Keratinocyte (primary cell): ENCODE data around the gene PXDC1. TPM values are rescaled to one million over a fixed set of nuclear protein-coding genes. Genes with fewer than 3 reads are reported as not detected.

Experiments used
- DNase-seq: peaks from one replicate; pipeline ENCODE4 v3.0.0-alpha.2; 2011; ENCODE audit warnings: low read depth, missing footprints, low spot score
- FAIRE-seq: peaks from 2 replicates; lab custom pipeline; 2011; peaks lifted over from hg19 to GRCh38; lab: Jason Lieb, UNC
- H2AFZ ChIP-seq: 2 replicates; pipeline ENCODE4 v1.6.0; 2012; ENCODE audit warnings: low read length, control low read depth, inconsistent platforms; ENCODE audit not compliant: control insufficient read depth
- H3K27ac ChIP-seq: 2 replicates; pipeline ENCODE4 v1.5.1; 2011; ENCODE audit warnings: low read length; ENCODE audit not compliant: control insufficient read depth, insufficient read depth
- H3K27me3 ChIP-seq: 3 replicates; pipeline ENCODE4 v1.6.0; 2011; ENCODE audit warnings: low read length; ENCODE audit not compliant: control insufficient read depth, insufficient read depth; ENCODE audit errors: extremely low read depth
- H3K36me3 ChIP-seq, 2 experiments: 2 replicates in 1 of 2; 3 replicates in 1 of 2; pipeline ENCODE4 v1.5.1; 2011; ENCODE audit warnings: low read length in 2 of 2, mild to moderate bottlenecking in 1 of 2; ENCODE audit not compliant: control insufficient read depth in 2 of 2, insufficient read depth in 2 of 2; ENCODE audit errors: extremely low read depth in 1 of 2
- H3K4me1 ChIP-seq: 3 replicates; pipeline ENCODE4 v1.5.1; 2011; ENCODE audit warnings: low read length; ENCODE audit not compliant: control insufficient read depth, insufficient read depth; ENCODE audit errors: extremely low read depth
- H3K4me2 ChIP-seq: 3 replicates; pipeline ENCODE4 v1.6.0; 2011; ENCODE audit warnings: low read depth, low read length; ENCODE audit not compliant: control insufficient read depth, insufficient read depth; ENCODE audit errors: extremely low read depth
- H3K4me3 ChIP-seq, 3 experiments: fragments of 200-600 bp in 1 of 3; sonication (generic) in 1 of 3; 2 replicates in 2 of 3; 3 replicates in 1 of 3; pipeline ENCODE4 v1.5.1; 2011 to 2016; ENCODE audit warnings: low read length in 3 of 3, mild to moderate bottlenecking in 3 of 3, control low read depth in 2 of 3, inconsistent platforms in 1 of 3, low read depth in 1 of 3, mixed read lengths in 1 of 3, mixed run types in 1 of 3, moderate library complexity in 1 of 3; ENCODE audit not compliant: control insufficient read depth in 2 of 3, insufficient read depth in 2 of 3; ENCODE audit errors: extremely low read depth in 1 of 3
- H3K79me2 ChIP-seq: 2 replicates; pipeline ENCODE4 v1.6.0; 2012; ENCODE audit warnings: low read length; ENCODE audit not compliant: control insufficient read depth, insufficient read depth
- H3K9ac ChIP-seq: 3 replicates; pipeline ENCODE4 v1.6.0; 2011; ENCODE audit warnings: low read length; ENCODE audit not compliant: control insufficient read depth, insufficient read depth; ENCODE audit errors: extremely low read depth
- H3K9me1 ChIP-seq: 3 replicates; pipeline ENCODE4 v1.6.0; 2011; ENCODE audit warnings: low read length; ENCODE audit not compliant: control insufficient read depth, insufficient read depth; ENCODE audit errors: extremely low read depth
- H3K9me3 ChIP-seq: 2 replicates; pipeline ENCODE4 v1.5.1; 2012; ENCODE audit warnings: low read depth, low read length; ENCODE audit not compliant: control insufficient read depth
- H4K20me1 ChIP-seq: 3 replicates; pipeline ENCODE4 v1.6.0; 2011; ENCODE audit warnings: low read length; ENCODE audit not compliant: control insufficient read depth, insufficient read depth; ENCODE audit errors: extremely low read depth
- CTCF ChIP-seq, 3 experiments: IDR thresholded peaks in 1 of 3; conservative IDR thresholded peaks in 1 of 3; optimal IDR thresholded peaks in 1 of 3; 2 replicates in 2 of 3; 3 replicates in 1 of 3; pipeline versions ENCODE3 to v1.5.1; 2011; ENCODE audit warnings: low read length in 3 of 3, mild to moderate bottlenecking in 3 of 3, moderate library complexity in 2 of 3, control low read depth in 1 of 3, inconsistent platforms in 1 of 3; ENCODE audit not compliant: insufficient read depth in 2 of 3; ENCODE audit errors: extremely low read depth in 1 of 3
- EZH2 ChIP-seq: IDR thresholded peaks from one replicate; pipeline ENCODE4 v1.6.1; 2012; ENCODE audit warnings: inconsistent platforms, mild to moderate bottlenecking, low read length, moderate library complexity
- dilution Hi-C: fragments of 300-500 bp; cut with MboI; formaldehyde crosslinking; loops from one replicate; pipeline ENCODE4 v1.7.0; 2020; ENCODE audit warnings: low sequenced_read_pairs; ENCODE audit not compliant: extremely low pct_ligation_motif_present
- polyA minus RNA-seq, 3 experiments: library from RNA; depleted of rRNA, polyadenylated mRNA; stranded (reverse); fragments of >200 nt; gene quantifications; 1 replicate in 1 of 3; 2 replicates in 1 of 3; 3 replicates in 1 of 3; pipeline ENCODE4 v1.2.3, GENCODE V29; 2011
- polyA plus RNA-seq, 5 experiments: library from polyadenylated mRNA; depleted of rRNA in 3 of 5; stranded (reverse) in 3 of 5; stranded (forward) in 1 of 5; unstranded in 1 of 5; fragments of >200 nt; gene quantifications; 1 replicate in 1 of 5; 2 replicates in 3 of 5; 3 replicates in 1 of 5; pipeline versions ENCODE4 v1.2.1 to v1.2.3, GENCODE V29; 2011 to 2012; ENCODE audit warnings: missing spikeins in 2 of 5, low read depth in 1 of 5, low replicate concordance in 1 of 5

PXDC1 gene
- polyA plus RNA-seq (17.1 to 23.4 TPM (median 17.5 TPM) in 3 replicates), polyA minus RNA-seq (11.8 to 28.5 TPM (median 18.3 TPM) in 3 replicates)
- 26.4 TPM for polyA plus RNA-seq (2011; ENCODE audit: low read depth)
- 17.3 and 23.6 TPM in 2 replicates for polyA plus RNA-seq (2011; cell fraction: cytosol; rRNA removed)
- polyA plus RNA-seq (2011; cell fraction: nucleus; rRNA removed): 18.9 and 26.2 TPM in 2 replicates
- polyA plus RNA-seq (2012; ENCODE audit: low replicate concordance): 32.2 and 58.3 TPM in 2 replicates
- 23.2 TPM for polyA minus RNA-seq (2011; cell fraction: cytosol; rRNA and poly(A)+ RNA removed)
- 13.0 and 14.0 TPM in 2 replicates for polyA minus RNA-seq (2011; cell fraction: nucleus; rRNA and poly(A)+ RNA removed)

GRCh38 chr6:3751077-3751729, at the start of gene PXDC1:
PXDC1 (minus strand) TSS chr6:3751713; CDS start chr6:3751531, 182 bp downstream.
- H3K4me1 ChIP-seq: peaks cover 22% of the 10 kb centered on the region
- no peaks in the 10 kb centered on the region for H3K9me3 ChIP-seq
- peak within 1 kb of the TSS; percentile 68 to 86 (median 75) for H3K4me3 ChIP-seq
- H3K4me2 ChIP-seq: peak within 1 kb of the TSS; percentile 91
- H3K36me3 ChIP-seq: peaks cover 9 to 12% of the 10 kb centered on the region in 2 experiments
- peak within 1 kb of the TSS; percentile 80 for H3K27ac ChIP-seq
- peaks cover 47% of the 10 kb centered on the region for H3K79me2 ChIP-seq
- dilution Hi-C loops: no loop called here
- H2AFZ ChIP-seq: peak within 1 kb of the TSS; percentile 67
- H3K9me1 ChIP-seq: peaks cover 7% of the 10 kb centered on the region
- H3K27me3 ChIP-seq: no peaks in the 10 kb centered on the region
- TF ChIP-seq EZH2: no peak
- TF ChIP-seq CTCF (optimal IDR thresholded peaks at IDR 0.05 in 1 of 3, IDR thresholded peaks at IDR 0.05 in 1 of 3, conservative IDR thresholded peaks at IDR 0.05 in 1 of 3; ENCODE audit: extremely low read depth in 1 of 3, insufficient read depth in 2 of 3, low read length in 3 of 3): no peak
- FAIRE-seq (no peak), DNase-seq (no peak)
- H4K20me1 ChIP-seq: peaks cover 22% of the 10 kb centered on the region
- H3K9ac ChIP-seq: peak within 1 kb of the TSS; percentile 85

- Histone ChIP-seq H2AFZ (no peak overlapping the region), H3K9ac (no peak overlapping the region), H3K4me3 (no peak overlapping the region), H3K9me1 (no peaks in the 10 kb centered on the region), H3K79me2 (no peaks in the 10 kb centered on the region), H3K4me1 (peaks cover 48% of the 10 kb centered on the region), H3K4me2 (no peak overlapping the region), H3K27me3 (no peaks in the 10 kb centered on the region), H3K9me3 (no peaks in the 10 kb centered on the region), H4K20me1 (no peaks in the 10 kb centered on the region), H3K27ac (no peak overlapping the region), H3K36me3 (no peaks in the 10 kb centered on the region)
- dilution Hi-C loops: no loop called here
- TF ChIP-seq CTCF (optimal IDR thresholded peaks at IDR 0.05 in 1 of 3, IDR thresholded peaks at IDR 0.05 in 1 of 3, conservative IDR thresholded peaks at IDR 0.05 in 1 of 3; ENCODE audit: extremely low read depth in 1 of 3, insufficient read depth in 2 of 3, low read length in 3 of 3) (no peak), EZH2 (no peak)
- no peak for DNase-seq
- FAIRE-seq: no peak
Measured at GRCh38 chr6:3800850-3801591, 49.5 kb upstream of the PXDC1 start.
